T-helper 2 cell treated with Interferon-gamma antibody and Interleukin-4, amounts not matched to agents 5 μg/mL and 100 μg/mL, for 36 hours (primary cell): ENCODE measurements around the gene SLC25A51.

Experiments
- DNase-seq: peaks from one replicate; pipeline ENCODE4 v3.0.0; 2021; ENCODE audit warnings: low spot score
- H3K27ac Mint-ChIP-seq: one replicate; pipeline ENCODE4 v1.8.0; 2021; ENCODE audit warnings: mild to moderate bottlenecking, mixed read lengths
- H3K27me3 Mint-ChIP-seq: one replicate; pipeline ENCODE4 v1.8.0; 2021; ENCODE audit warnings: low read depth, mixed read lengths
- H3K36me3 Mint-ChIP-seq: one replicate; pipeline ENCODE4 v1.8.0; 2021; ENCODE audit warnings: low read depth, mixed read lengths
- H3K4me1 Mint-ChIP-seq: one replicate; pipeline ENCODE4 v1.8.0; 2021; ENCODE audit warnings: low read depth, mixed read lengths
- H3K4me3 Mint-ChIP-seq: one replicate; pipeline ENCODE4 v1.8.0; 2022; ENCODE audit warnings: mild to moderate bottlenecking, moderate library complexity, mixed read lengths
- H3K9me3 Mint-ChIP-seq: one replicate; pipeline ENCODE4 v1.8.0; 2021; ENCODE audit warnings: mixed read lengths

The SLC25A51 gene, protein sequence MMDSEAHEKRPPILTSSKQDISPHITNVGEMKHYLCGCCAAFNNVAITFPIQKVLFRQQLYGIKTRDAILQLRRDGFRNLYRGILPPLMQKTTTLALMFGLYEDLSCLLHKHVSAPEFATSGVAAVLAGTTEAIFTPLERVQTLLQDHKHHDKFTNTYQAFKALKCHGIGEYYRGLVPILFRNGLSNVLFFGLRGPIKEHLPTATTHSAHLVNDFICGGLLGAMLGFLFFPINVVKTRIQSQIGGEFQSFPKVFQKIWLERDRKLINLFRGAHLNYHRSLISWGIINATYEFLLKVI

DNA sequence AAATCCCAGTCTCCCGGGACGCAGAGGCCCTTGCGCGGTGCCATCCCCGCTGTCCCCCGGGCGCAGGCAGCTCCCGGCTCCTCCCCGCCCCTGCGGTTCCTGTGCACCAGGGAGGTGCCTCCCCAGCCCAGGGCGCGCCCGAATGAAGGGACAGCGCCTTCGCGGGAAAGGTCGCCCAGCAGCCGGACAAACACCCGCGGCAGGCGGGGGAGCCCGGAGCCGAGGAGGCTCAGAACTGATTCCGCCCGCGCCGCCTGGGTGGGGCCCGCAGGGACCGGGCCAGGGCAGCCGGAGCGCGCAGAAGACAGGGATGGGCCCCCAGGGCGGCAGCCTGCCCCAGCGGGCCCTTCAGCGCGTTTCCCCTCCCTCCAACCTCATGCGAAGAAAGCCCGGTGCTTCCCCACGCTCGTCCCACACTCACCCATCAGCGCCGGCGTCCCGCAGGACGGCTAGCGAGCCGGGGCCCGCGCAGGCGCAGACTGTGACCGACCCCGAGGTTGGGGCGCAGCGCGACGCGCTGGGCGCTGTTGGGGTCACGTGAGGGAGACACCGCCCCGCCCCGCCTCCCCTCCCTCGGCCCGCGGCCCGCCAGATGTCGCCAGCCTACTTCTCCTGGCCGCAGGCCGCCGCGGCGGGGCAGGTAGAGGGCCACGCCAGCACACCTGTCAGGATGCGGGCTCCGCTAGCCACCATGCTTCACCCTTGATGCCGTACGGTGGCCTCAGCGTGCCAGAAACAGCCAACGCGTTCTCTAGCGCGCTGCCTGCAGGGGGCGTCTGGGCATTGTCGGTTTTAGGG, at the start of gene SLC25A51:
SLC25A51 (minus strand) TSS at position 481 of the 798 bp plus-strand sequence. CDS start 15,577 bp downstream, outside the sequence.
- H3K27me3 Mint-ChIP-seq: no peaks in the 10 kb centered on the region

DNA sequence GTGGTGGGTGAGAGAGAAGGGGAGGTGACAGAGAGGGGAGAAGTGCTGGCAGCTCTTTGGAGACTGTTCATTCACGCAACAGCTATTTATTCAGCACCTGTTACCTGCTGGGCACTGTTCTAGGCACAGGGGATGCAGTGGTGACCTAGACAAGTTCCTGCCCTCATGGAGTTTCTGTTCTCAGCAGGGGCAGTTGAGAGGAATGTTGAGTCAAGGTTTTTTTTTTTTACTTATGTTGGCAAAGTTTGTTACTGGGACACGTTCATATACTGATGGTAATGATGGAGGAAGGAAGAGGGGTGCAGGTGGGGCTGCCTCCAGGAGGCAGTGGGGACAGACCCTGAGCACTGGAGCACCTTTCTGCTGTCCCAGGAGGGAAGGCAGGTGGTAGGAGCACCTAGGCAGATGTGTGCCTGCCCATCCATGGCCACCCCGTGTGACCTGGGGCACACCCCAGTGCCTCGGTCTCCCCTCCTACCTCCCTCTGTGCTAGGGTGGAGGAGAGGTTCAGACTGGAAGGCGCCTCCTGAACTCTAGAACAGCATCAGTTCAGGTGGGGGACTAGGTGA, 49.4 kb upstream of the SLC25A51 start:
- Mint-ChIP-seq H3K9me3 (no peaks in the 10 kb centered on the region), H3K4me1 (peaks cover 10% of the 10 kb centered on the region), H3K36me3 (no peaks in the 10 kb centered on the region), H3K27ac (no peak overlapping the region), H3K4me3 (no peak overlapping the region), H3K27me3 (no peaks in the 10 kb centered on the region)
- DNase-seq: no peak

More for the DNA sequence above, at the start of gene SLC25A51:
- H3K9me3 Mint-ChIP-seq: no peaks in the 10 kb centered on the region
- DNase-seq: peak; percentile 92
- H3K4me1 Mint-ChIP-seq: peaks cover 21% of the 10 kb centered on the region
- peak within 1 kb of the TSS; percentile 90 for H3K4me3 Mint-ChIP-seq
- H3K36me3 Mint-ChIP-seq: peaks cover 10% of the 10 kb centered on the region
- peak within 1 kb of the TSS; percentile 93 for H3K27ac Mint-ChIP-seq

DNA sequence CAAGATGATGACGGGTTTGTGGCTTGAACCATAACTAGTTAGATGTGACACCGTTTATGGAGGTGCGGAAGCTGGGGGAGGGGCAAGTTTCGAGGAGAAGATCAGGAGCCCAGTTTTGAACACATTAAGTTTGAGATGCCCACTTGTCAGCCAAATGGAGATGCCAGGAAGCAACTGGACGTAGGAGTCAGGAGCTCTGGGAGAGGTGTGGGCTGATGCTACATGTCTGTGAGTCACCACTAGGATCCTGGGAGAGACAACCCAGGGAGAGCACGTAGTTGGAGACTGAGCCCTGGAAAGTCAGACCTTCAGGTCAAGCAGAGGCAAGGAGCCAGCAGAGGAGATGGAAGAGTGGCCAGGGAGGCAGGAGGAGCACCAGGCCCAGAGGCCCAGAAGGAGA, 48.8 kb upstream of the SLC25A51 start:
- H3K36me3 Mint-ChIP-seq: no peaks in the 10 kb centered on the region
- no peak overlapping the region for H3K27ac Mint-ChIP-seq
- no peak for DNase-seq
- H3K4me1 Mint-ChIP-seq: peaks cover 10% of the 10 kb centered on the region
- H3K9me3 Mint-ChIP-seq: no peaks in the 10 kb centered on the region
- no peaks in the 10 kb centered on the region for H3K27me3 Mint-ChIP-seq
- H3K4me3 Mint-ChIP-seq: no peak overlapping the region

DNA sequence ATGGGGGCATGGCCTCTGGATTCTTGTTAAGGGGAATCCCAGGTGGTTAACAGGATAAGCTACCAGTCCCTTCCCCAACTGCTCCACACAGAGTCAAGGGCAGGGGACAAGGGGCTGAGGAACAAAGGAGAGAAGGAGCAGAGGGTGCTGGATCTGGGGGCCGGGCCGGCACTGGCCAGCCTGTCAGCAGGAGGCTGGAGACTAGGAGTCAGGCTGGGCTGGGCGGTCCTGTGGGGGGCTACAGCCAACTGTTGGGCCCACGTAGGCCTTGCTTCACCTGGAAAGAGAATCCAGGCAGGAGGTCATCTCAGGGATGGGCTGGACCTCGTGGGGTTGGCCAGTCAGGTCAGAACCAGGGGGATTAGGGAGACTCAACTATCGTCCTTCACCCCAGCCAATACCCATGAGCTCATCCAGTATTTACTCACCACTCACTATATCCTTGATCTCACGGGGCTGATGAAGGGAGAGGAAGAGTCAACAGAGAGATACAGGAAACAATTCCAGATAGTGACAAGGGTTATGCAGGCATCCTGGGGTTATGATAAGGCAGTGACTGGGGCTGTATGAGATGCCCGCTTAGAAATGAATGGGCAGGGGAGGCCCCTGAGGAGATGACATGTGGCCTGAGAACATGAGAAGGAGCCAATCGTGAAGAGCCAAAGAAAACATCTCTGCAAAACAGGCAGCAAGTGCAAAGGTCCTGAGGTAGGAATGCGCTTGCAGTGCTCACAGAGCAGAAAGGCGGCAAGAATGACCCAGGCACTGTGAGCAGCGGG, 47.9 kb upstream of the SLC25A51 start:
- DNase-seq: no peak
- Mint-ChIP-seq H3K4me1 (peaks cover 10% of the 10 kb centered on the region), H3K36me3 (no peaks in the 10 kb centered on the region), H3K4me3 (no peak overlapping the region), H3K27me3 (no peaks in the 10 kb centered on the region), H3K9me3 (no peaks in the 10 kb centered on the region), H3K27ac (no peak overlapping the region)

DNA sequence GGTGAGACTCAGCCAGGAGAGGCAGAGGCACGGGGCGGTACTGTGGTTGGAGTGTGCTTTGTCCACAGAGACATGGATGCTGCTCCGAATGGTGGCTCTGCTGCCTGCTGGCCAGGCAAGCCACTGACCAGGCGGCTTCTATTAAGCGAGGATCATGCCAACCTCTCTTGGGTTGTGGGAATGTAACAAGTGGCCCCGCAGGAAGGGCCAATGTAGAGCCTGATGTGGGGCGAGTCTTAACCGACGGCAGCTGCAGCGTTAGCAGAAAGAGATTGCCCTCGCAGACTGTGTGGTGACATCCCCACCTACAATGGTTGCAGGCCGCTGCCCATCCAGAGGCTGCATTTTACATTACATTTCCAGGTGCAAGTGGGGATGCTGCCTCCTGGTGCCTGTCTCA, 46.6 kb upstream of the SLC25A51 start:
- Mint-ChIP-seq H3K27me3 (no peaks in the 10 kb centered on the region), H3K36me3 (no peaks in the 10 kb centered on the region), H3K4me1 (peaks cover 10% of the 10 kb centered on the region), H3K27ac (no peak overlapping the region), H3K9me3 (no peaks in the 10 kb centered on the region), H3K4me3 (no peak overlapping the region)
- no peak for DNase-seq

DNA sequence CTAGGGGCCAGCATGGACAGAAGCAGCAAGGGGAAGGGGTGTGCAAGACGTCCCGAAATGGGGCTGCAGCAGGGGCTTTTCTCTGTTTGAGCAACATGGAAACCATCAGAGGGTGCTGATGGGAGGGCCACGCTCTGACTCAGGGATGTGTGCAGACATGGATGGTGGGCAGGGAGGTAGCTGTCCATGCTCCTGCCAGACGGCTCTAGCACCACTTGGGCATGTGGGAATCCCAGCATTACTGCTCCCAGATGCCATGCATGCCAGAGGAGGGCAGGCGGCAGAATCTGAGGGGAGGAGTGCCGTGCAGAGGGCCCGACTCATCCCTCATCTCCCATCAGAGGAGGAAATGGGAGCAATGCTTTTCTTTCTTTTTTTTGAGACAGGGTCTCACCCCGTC, 45.6 kb upstream of the SLC25A51 start:
- no peaks in the 10 kb centered on the region for H3K36me3 Mint-ChIP-seq
- no peaks in the 10 kb centered on the region for H3K9me3 Mint-ChIP-seq
- DNase-seq: no peak
- no peak overlapping the region for H3K4me3 Mint-ChIP-seq
- peaks cover 10% of the 10 kb centered on the region for H3K4me1 Mint-ChIP-seq
- no peaks in the 10 kb centered on the region for H3K27me3 Mint-ChIP-seq
- H3K27ac Mint-ChIP-seq: no peak overlapping the region

DNA sequence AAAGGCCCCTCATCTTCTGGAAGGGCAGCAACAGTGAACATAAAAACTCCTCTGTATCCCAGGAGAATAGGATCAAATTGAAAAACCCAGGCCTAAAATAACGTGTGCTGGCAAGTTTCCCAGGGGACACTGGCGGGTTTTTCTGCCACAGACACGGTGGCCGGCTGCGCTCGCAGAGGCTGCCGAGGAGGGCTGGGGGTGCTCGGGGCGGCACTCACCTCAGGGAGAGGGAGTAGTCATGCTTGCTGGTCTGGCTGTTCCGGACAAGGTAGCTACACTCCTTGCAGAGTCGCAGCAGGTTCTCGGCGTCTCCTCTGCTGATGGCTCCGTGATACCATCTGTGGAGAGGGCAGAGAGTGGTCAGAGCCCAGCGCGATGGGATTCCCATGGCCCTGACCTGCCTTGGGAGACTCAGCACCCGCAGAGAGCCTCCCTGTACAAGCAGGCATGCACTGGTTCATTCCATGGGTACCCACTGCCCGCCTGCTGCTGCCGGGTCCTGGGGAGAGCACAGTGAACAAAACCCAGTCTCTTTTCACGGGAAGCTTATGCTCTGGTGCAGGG, 44.6 kb upstream of the SLC25A51 start:
- Mint-ChIP-seq H3K4me1 (peaks cover 4% of the 10 kb centered on the region), H3K27me3 (no peaks in the 10 kb centered on the region), H3K4me3 (no peak overlapping the region), H3K27ac (no peak overlapping the region), H3K9me3 (no peaks in the 10 kb centered on the region), H3K36me3 (no peaks in the 10 kb centered on the region)
- no peak for DNase-seq

DNA sequence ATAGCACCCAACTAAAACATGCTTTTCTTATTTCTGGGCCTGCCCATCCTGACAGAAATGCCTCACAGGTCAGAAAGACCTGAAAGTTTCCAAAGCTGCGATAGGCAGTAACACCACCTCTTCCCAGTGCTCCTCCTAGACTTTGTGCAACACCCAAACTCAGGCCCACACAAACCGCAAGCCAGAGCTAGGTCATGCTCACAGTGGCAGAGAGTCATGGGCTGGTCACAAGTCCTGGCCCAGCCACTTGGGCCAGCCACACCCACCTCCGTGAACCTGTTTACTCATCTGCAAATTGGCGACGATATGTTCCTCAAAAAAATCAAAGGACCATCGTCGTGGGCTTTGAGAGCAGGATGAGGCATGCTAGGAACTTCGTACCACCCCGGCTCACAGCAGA, 44.0 kb upstream of the SLC25A51 start:
- Mint-ChIP-seq H3K4me3 (no peak overlapping the region), H3K36me3 (no peaks in the 10 kb centered on the region), H3K9me3 (no peaks in the 10 kb centered on the region), H3K27me3 (no peaks in the 10 kb centered on the region), H3K27ac (no peak overlapping the region), H3K4me1 (no peaks in the 10 kb centered on the region)
- DNase-seq: no peak

DNA sequence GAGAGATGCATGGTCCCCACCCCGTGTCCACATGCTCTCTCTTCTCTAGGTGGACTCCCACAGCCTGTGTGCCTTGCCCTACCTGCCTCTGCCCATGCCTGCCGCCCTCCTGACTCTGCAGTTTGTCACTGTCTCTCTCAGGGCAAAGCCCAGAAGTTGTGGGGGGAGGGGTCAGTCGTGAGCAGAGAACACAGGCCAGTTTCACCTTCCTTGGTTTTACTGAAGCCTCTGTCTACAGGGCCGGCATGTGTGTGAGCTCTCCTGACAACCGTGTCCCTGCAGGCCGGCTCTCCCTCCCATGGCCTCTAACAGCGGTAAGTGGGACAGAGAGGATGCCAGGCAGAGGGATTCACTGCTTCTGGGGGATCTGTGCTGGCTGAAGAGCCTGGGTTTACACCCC, 43.5 kb upstream of the SLC25A51 start:
- no peak overlapping the region for H3K27ac Mint-ChIP-seq
- no peaks in the 10 kb centered on the region for H3K4me1 Mint-ChIP-seq
- no peak for DNase-seq
- H3K27me3 Mint-ChIP-seq: no peaks in the 10 kb centered on the region
- H3K9me3 Mint-ChIP-seq: no peaks in the 10 kb centered on the region
- H3K36me3 Mint-ChIP-seq: no peaks in the 10 kb centered on the region
- no peak overlapping the region for H3K4me3 Mint-ChIP-seq

DNA sequence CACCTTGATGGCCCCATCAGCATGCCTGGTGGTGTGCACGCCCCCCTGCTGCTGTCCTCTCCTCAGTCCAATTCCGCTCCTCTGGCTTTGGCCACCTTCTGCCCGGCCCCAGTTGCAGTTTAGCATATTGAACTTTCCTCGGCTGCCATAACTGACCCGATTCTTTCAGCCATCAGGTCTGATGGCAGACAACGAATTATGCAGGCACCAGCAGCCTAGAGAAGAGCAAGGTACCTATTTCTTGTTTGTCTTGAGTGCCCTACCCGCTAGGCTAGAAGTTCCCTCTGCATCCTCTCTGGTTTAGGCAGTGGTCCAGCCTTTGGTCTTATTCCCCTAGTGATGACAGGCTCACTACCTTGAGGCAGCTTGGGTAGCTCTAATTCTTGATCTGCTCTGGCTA, 43.0 kb upstream of the SLC25A51 start:
- Mint-ChIP-seq H3K27me3 (no peaks in the 10 kb centered on the region), H3K27ac (no peak overlapping the region), H3K9me3 (no peaks in the 10 kb centered on the region), H3K4me1 (no peaks in the 10 kb centered on the region), H3K4me3 (no peak overlapping the region), H3K36me3 (no peaks in the 10 kb centered on the region)
- DNase-seq: no peak

DNA sequence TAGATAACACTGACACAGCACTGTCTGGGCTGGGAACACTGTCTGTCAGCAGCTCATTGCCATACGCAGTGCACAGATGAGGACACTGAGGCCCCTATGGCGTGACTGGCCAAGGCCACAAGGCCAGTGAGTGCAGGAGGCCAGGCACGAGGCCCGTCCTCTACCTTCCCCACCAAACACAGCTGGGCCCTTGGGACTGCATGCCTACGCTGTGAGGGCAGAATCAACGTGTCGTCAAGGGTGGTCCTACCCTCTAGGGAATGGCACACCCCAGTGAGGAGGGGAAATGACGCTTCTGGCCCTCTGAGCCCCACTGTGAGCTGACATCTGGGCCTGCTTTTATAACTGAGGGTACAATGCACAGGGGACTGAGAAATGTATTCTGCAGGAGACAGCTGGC, 42.1 kb upstream of the SLC25A51 start:
- Mint-ChIP-seq H3K4me3 (no peak overlapping the region), H3K27ac (no peak overlapping the region), H3K9me3 (no peaks in the 10 kb centered on the region), H3K4me1 (no peaks in the 10 kb centered on the region), H3K27me3 (no peaks in the 10 kb centered on the region), H3K36me3 (no peaks in the 10 kb centered on the region)
- no peak for DNase-seq

DNA sequence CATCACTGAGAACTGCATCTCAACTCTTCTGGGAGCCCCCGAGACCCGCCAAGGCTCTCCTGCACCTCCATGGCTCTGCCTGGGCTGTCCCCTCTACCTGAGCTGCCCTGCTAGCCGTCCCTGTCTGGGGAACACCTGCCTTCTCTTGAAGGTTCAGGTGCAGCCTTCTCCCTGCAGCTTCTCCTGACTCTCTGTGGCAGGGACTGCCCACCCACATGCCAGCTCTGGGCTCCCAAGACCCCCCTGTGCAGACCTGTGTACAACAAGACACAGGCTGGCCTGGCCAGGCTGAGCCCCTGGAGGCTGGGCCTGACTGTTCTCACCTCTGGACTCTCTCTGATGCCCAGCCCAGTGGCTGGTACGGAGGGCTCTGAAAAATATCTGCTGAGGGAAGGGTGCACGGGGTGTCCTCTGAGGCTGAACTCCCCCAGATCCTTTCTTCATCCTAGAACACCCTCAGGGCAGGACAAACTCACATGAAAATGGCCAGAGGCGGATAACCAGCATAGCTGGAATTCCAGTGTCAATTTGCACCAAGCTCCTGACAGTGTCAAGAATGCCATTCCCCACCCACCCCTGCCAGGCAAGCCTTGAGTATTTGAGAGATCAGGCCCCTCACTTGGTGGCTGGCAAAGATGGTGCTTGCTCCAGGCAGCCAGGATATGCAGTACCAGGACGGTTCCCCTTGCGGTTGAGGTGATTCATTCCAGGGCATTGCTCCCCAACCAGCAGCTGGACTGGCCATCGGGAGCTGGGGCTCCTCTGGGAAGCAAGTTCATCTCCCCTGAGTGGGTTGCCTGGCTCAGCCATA, 40.9 kb upstream of the SLC25A51 start:
- Mint-ChIP-seq H3K4me1 (no peaks in the 10 kb centered on the region), H3K27me3 (no peaks in the 10 kb centered on the region), H3K9me3 (no peaks in the 10 kb centered on the region), H3K4me3 (no peak overlapping the region), H3K36me3 (no peaks in the 10 kb centered on the region), H3K27ac (no peak overlapping the region)
- DNase-seq: no peak

DNA sequence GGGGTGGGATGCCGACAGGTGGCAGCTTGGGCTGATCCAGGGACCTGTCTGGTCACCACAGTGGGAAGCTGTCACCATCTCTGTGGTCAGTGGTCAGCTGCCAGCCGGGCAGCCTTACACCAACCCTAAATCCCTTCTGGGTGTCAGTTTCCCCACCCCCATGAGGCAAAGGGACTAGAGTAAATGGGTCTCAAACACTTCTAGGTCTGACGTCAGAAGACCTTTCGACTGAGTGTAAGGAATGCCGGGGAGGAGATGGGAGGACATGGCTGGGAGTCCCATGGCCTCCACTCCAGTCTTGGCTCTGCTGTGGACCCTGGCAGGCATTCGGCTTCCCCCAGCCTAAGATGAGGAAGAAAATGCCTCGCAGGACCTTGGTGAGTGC, 40.3 kb upstream of the SLC25A51 start:
- Mint-ChIP-seq H3K36me3 (no peaks in the 10 kb centered on the region), H3K4me1 (no peaks in the 10 kb centered on the region), H3K27me3 (no peaks in the 10 kb centered on the region), H3K27ac (no peak overlapping the region), H3K9me3 (no peaks in the 10 kb centered on the region), H3K4me3 (no peak overlapping the region)
- no peak for DNase-seq
